WTC11 (cell line): Measurements from ENCODE around the gene AKR1E2. TPM values are rescaled to one million over a fixed set of nuclear protein-coding genes. Genes with fewer than 3 reads are reported as not detected.

ENCODE experiments used
- ATAC-seq: fragments of 200-7000 bp; cut with Tn5 transposase; 2 replicates; pipeline ENCODE4 v1.10.0; 2021; ENCODE audit warnings: mild to moderate bottlenecking, moderate library complexity
- CTCF ChIA-PET: fragments of 300-600 bp; sonication (Branson Sonifier 250); formaldehyde crosslinking; loops from one replicate; lab custom pipeline; 2021; ENCODE audit warnings: antibody characterized with exemption; lab: Charles Lee
- POLR2A ChIA-PET: fragments of 350-600 bp; sonication (Branson Sonifier 250); formaldehyde crosslinking; loops from one replicate; lab custom pipeline; 2021; ENCODE audit warnings: antibody characterized with exemption; lab: Charles Lee
- DNase-seq: peaks from one replicate; pipeline ENCODE4 v3.0.0; 2021; ENCODE audit warnings: low spot score
- H3K27ac Mint-ChIP-seq: 2 replicates; pipeline ENCODE4 v1.8.0; 2021; ENCODE audit warnings: mixed read lengths
- H3K27me3 Mint-ChIP-seq: 2 replicates; pipeline ENCODE4 v1.8.0; 2021; ENCODE audit warnings: low read depth, mild to moderate bottlenecking, moderate library complexity, mixed read lengths
- H3K36me3 Mint-ChIP-seq: 2 replicates; pipeline ENCODE4 v1.8.0; 2021; ENCODE audit warnings: mixed read lengths
- H3K4me1 Mint-ChIP-seq: 2 replicates; pipeline ENCODE4 v1.8.0; 2022; ENCODE audit warnings: mixed read lengths
- H3K4me3 Mint-ChIP-seq: 2 replicates; pipeline ENCODE4 v1.8.0; 2021; ENCODE audit warnings: mild to moderate bottlenecking, moderate library complexity, mixed read lengths
- H3K9me3 Mint-ChIP-seq: 2 replicates; pipeline ENCODE4 v1.8.0; 2021; ENCODE audit warnings: mixed read lengths
- ATF1 ChIP-seq: sonication (generic); formaldehyde crosslinking; IDR thresholded peaks from 2 replicates; pipeline ENCODE4 v1.8.1; 2023; ENCODE audit warnings: mild to moderate bottlenecking, moderate library complexity, missing genetic modification reagents
- ATF6 ChIP-seq: sonication (generic); formaldehyde crosslinking; IDR thresholded peaks from 2 replicates; pipeline ENCODE4 v1.8.1; 2023; ENCODE audit warnings: mild to moderate bottlenecking, missing genetic modification reagents
- CTCF ChIP-seq: fragments of 200-600 bp; IDR thresholded peaks from 2 replicates; pipeline ENCODE4 v1.8.0; 2022; ENCODE audit warnings: antibody characterized with exemption
- ELF4 ChIP-seq: sonication (generic); formaldehyde crosslinking; IDR thresholded peaks from 2 replicates; pipeline ENCODE4 v1.8.1; 2022; ENCODE audit warnings: low read depth, mild to moderate bottlenecking, moderate library complexity, missing genetic modification reagents
- ETV6 ChIP-seq: sonication (generic); formaldehyde crosslinking; IDR thresholded peaks from 2 replicates; pipeline ENCODE4 v1.8.1; 2022; ENCODE audit warnings: mild to moderate bottlenecking, missing genetic modification reagents
- FOXP1 ChIP-seq: sonication (generic); formaldehyde crosslinking; IDR thresholded peaks from 2 replicates; pipeline ENCODE4 v1.8.0; 2022; ENCODE audit warnings: missing genetic modification reagents, mild to moderate bottlenecking, moderate library complexity, borderline replicate concordance
- JUN ChIP-seq: sonication (generic); formaldehyde crosslinking; IDR thresholded peaks from 2 replicates; pipeline ENCODE4 v1.8.0; 2023; ENCODE audit warnings: mild to moderate bottlenecking, missing genetic modification reagents
- NFE2L1 ChIP-seq: sonication (generic); formaldehyde crosslinking; IDR thresholded peaks from 2 replicates; pipeline ENCODE4 v1.8.1; 2023; ENCODE audit warnings: missing genetic modification reagents
- TEAD4 ChIP-seq: sonication (generic); formaldehyde crosslinking; IDR thresholded peaks from 2 replicates; pipeline ENCODE4 v1.8.0; 2022; ENCODE audit warnings: mild to moderate bottlenecking, missing genetic modification reagents
- ZNF423 ChIP-seq: fragments of 250-450 bp; sonication (Bioruptor Pico); IDR thresholded peaks from 2 replicates; pipeline ENCODE4 v2.1.2; 2022; ENCODE audit warnings: mild to moderate bottlenecking, moderate library complexity
- ZNF532 ChIP-seq: fragments of 250-450 bp; sonication (Bioruptor Pico); IDR thresholded peaks from 2 replicates; pipeline ENCODE4 v1.9.0; 2021; ENCODE audit warnings: mild to moderate bottlenecking, borderline replicate concordance
- ZNF671 ChIP-seq: fragments of 250-450 bp; sonication (Bioruptor Pico); IDR thresholded peaks from 2 replicates; pipeline ENCODE4 v1.8.0; 2021; ENCODE audit warnings: mild to moderate bottlenecking
- ZSCAN18 ChIP-seq: fragments of 250-450 bp; sonication (Bioruptor Pico); IDR thresholded peaks from 2 replicates; pipeline ENCODE4 v2.1.2; 2022; ENCODE audit warnings: mild to moderate bottlenecking, moderate library complexity
- total RNA-seq: library from RNA; stranded (reverse); gene quantifications from 3 replicates; pipeline ENCODE4 v1.2.3, GENCODE V29; 2021
- TF ChIP-seq, protein P1 (sequence below): sonication (generic); formaldehyde crosslinking; IDR thresholded peaks from 2 replicates; pipeline ENCODE4 v1.8.0; 2022; ENCODE audit warnings: mild to moderate bottlenecking, missing genetic modification reagents
- TF ChIP-seq, protein P2 (sequence below): sonication (generic); formaldehyde crosslinking; IDR thresholded peaks from 2 replicates; pipeline ENCODE4 v1.8.0; 2022; ENCODE audit warnings: missing genetic modification reagents

The AKR1E2 gene
- total RNA-seq, 1 experiment from 2014 or later: 1.7 TPM

- no peak overlapping the region for H3K4me3 Mint-ChIP-seq
- TF ChIP-seq ZNF532: no peak
- TF ChIP-seq ATF1 (CRISPR knock-in tag): no peak
- no peak for TF ChIP-seq FOXP1 (CRISPR knock-in tag)
- TF ChIP-seq NFE2L1 (CRISPR knock-in tag): no peak
- TF ChIP-seq ZSCAN18 (CRISPR knock-in tag): no peak
- no peak for TF ChIP-seq ETV6
- peaks cover 11% of the 10 kb centered on the region for H3K4me1 Mint-ChIP-seq
- ChIA-PET CTCF (interaction anchor here (0.7 to 4.0 kb wide), 5 partner anchors 9 to 248 kb away, joined by 3 to 70 read pairs (median 4); no protein-coding TSS in a partner anchor), POLR2A (no interaction called here)
- peaks cover 27% of the 10 kb centered on the region for H3K36me3 Mint-ChIP-seq
- ATAC-seq (no peak), DNase-seq (no peak)
- peaks cover 10% of the 10 kb centered on the region for H3K9me3 Mint-ChIP-seq
- no peaks in the 10 kb centered on the region for H3K27me3 Mint-ChIP-seq
- H3K27ac Mint-ChIP-seq: no peak overlapping the region
Measured at GRCh38 chr10:4847561-4848355, 21.8 kb downstream of the AKR1E2 start.

DNA sequence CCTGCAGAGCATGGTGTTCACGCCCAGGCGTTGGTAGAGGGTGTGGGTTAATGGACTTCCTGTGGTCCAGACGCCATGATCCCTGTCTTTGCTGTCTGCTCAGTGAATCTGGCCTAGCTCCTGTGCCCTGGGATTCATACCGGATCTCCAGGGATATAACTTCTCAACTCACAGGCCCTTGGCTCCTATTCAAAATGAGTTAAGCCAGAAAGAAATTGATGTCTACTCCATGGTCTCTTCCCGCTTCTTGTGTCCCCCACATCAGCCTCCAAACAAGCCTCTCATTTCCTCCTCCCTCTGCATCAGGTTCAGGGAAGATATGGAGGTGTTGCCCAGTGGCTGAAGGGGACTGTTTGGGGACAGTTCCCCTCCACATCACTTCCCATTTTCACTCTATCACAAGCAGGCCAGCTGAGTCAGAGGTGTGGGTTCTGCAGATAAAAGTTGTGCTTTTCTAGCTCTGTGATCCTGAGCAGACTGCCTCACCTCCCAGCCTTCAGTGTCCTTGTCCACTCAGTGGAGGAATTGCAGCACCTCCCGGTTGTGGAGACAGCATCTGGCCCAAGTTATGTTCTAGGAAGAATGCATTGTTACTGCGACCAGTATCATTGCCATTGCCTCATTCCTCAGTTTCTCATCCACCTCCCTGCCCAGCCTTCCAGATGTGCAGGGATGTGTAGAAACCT, 22.5 kb downstream of the AKR1E2 start:
- no peak overlapping the region for H3K27ac Mint-ChIP-seq
- CTCF ChIA-PET: interaction anchor here (0.7 to 4.0 kb wide), 4 partner anchors 10 to 247 kb away, joined by 3 to 70 read pairs (median 19); no protein-coding TSS in a partner anchor

More for the DNA sequence above, 22.5 kb downstream of the AKR1E2 start:
- H3K27me3 Mint-ChIP-seq: no peaks in the 10 kb centered on the region
- no peak for ATAC-seq
- H3K4me1 Mint-ChIP-seq: peaks cover 12% of the 10 kb centered on the region
- H3K4me3 Mint-ChIP-seq: no peak overlapping the region
- peaks cover 10% of the 10 kb centered on the region for H3K9me3 Mint-ChIP-seq
- POLR2A ChIA-PET: no interaction called here
- peaks cover 23% of the 10 kb centered on the region for H3K36me3 Mint-ChIP-seq
- TF ChIP-seq ZNF423 (CRISPR knock-in tag) (no peak), CTCF (no peak), JUN (no peak), ATF6 (CRISPR knock-in tag) (no peak), ELF4 (CRISPR knock-in tag) (no peak), TEAD4 (CRISPR knock-in tag) (no peak), ZNF671 (CRISPR knock-in tag) (no peak)
- TF ChIP-seq, protein P1, sequence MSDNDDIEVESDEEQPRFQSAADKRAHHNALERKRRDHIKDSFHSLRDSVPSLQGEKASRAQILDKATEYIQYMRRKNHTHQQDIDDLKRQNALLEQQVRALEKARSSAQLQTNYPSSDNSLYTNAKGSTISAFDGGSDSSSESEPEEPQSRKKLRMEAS (CRISPR knock-in tag): no peak
- TF ChIP-seq, protein P2, sequence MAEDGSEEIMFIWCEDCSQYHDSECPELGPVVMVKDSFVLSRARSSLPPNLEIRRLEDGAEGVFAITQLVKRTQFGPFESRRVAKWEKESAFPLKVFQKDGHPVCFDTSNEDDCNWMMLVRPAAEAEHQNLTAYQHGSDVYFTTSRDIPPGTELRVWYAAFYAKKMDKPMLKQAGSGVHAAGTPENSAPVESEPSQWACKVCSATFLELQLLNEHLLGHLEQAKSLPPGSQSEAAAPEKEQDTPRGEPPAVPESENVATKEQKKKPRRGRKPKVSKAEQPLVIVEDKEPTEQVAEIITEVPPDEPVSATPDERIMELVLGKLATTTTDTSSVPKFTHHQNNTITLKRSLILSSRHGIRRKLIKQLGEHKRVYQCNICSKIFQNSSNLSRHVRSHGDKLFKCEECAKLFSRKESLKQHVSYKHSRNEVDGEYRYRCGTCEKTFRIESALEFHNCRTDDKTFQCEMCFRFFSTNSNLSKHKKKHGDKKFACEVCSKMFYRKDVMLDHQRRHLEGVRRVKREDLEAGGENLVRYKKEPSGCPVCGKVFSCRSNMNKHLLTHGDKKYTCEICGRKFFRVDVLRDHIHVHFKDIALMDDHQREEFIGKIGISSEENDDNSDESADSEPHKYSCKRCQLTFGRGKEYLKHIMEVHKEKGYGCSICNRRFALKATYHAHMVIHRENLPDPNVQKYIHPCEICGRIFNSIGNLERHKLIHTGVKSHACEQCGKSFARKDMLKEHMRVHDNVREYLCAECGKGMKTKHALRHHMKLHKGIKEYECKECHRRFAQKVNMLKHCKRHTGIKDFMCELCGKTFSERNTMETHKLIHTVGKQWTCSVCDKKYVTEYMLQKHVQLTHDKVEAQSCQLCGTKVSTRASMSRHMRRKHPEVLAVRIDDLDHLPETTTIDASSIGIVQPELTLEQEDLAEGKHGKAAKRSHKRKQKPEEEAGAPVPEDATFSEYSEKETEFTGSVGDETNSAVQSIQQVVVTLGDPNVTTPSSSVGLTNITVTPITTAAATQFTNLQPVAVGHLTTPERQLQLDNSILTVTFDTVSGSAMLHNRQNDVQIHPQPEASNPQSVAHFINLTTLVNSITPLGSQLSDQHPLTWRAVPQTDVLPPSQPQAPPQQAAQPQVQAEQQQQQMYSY: no peak
- no peak for DNase-seq
